Measurements from ENCODE around the gene ZC3H7B.

- TF ChIP-seq CTCF (conservative IDR thresholded peaks at IDR 0.05; ENCODE audit: low read depth, low read length) (no peak), EZH2 (IDR thresholded peaks at IDR 0.05; ENCODE audit: low read length, unreplicated experiment) (no peak), EZH2phosphoT487 (IDR thresholded peaks at IDR 0.05; ENCODE audit: borderline replicate concordance, low read length) (no peak)
These were observed 32.5 kb downstream of the ZC3H7B start for GRCh38 chr22:41333806-41334205.
